IMR-90 (cell line): Measurements from ENCODE around the gene GCKR.

Experiments
- FOS ChIP-seq: fragments of 150-350 bp; IDR thresholded peaks from 2 replicates; pipeline ENCODE4 v1.6.1; 2016; ENCODE audit warnings: low read depth, low read length
- POLR2A ChIP-seq: IDR thresholded peaks from 2 replicates; pipeline ENCODE4 v1.6.1; 2012; ENCODE audit warnings: mild to moderate bottlenecking, low read depth, low read length
- TF ChIP-seq, protein P1 (sequence below): conservative IDR thresholded peaks from 2 replicates; pipeline ENCODE4 v1.5.1; 2012; ENCODE audit warnings: mild to moderate bottlenecking, low read depth, low read length, improper control_type of control experiment

GRCh38 chr2:27520316-27520715, 23.7 kb downstream of the GCKR start:
- TF ChIP-seq, protein P1, sequence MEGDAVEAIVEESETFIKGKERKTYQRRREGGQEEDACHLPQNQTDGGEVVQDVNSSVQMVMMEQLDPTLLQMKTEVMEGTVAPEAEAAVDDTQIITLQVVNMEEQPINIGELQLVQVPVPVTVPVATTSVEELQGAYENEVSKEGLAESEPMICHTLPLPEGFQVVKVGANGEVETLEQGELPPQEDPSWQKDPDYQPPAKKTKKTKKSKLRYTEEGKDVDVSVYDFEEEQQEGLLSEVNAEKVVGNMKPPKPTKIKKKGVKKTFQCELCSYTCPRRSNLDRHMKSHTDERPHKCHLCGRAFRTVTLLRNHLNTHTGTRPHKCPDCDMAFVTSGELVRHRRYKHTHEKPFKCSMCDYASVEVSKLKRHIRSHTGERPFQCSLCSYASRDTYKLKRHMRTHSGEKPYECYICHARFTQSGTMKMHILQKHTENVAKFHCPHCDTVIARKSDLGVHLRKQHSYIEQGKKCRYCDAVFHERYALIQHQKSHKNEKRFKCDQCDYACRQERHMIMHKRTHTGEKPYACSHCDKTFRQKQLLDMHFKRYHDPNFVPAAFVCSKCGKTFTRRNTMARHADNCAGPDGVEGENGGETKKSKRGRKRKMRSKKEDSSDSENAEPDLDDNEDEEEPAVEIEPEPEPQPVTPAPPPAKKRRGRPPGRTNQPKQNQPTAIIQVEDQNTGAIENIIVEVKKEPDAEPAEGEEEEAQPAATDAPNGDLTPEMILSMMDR, result no peak
- TF ChIP-seq FOS (no peak), POLR2A (no peak)
